Loucy (cell line): Measurements from ENCODE around the gene SLC22A23.

ENCODE experiments used
- H2AFZ ChIP-seq: fragments of 200-600 bp; sonication (generic); 2 replicates; pipeline ENCODE4 v1.6.0; 2016; ENCODE audit warnings: antibody characterized with exemption, mild to moderate bottlenecking, low read length, moderate library complexity
- H3F3A ChIP-seq: fragments of 200-600 bp; 2 replicates; pipeline ENCODE4 v1.6.0; 2016; ENCODE audit warnings: antibody characterized with exemption, low read depth, mild to moderate bottlenecking
- H3K27me3 ChIP-seq: fragments of 200-600 bp; sonication (generic); 2 replicates; pipeline ENCODE4 v1.6.1; 2014; ENCODE audit warnings: low read length, mild to moderate bottlenecking; ENCODE audit not compliant: insufficient read depth, poor library complexity, severe bottlenecking
- H3K36me3 ChIP-seq: fragments of 200-600 bp; sonication (generic); 2 replicates; pipeline ENCODE4 v1.6.1; 2016; ENCODE audit warnings: low read length; ENCODE audit not compliant: insufficient read depth
- H3K4me1 ChIP-seq: fragments of 200-600 bp; sonication (generic); 2 replicates; pipeline ENCODE4 v1.5.1; 2014; ENCODE audit warnings: low read length, mild to moderate bottlenecking; ENCODE audit not compliant: insufficient read depth, poor library complexity, severe bottlenecking
- H3K4me2 ChIP-seq: fragments of 200-600 bp; sonication (generic); 2 replicates; pipeline ENCODE4 v1.6.0; 2014; ENCODE audit warnings: antibody characterized with exemption, low read length, low read depth, mild to moderate bottlenecking; ENCODE audit not compliant: poor library complexity, severe bottlenecking
- H3K4me3 ChIP-seq: fragments of 200-600 bp; sonication (generic); 2 replicates; pipeline ENCODE4 v1.5.1; 2014; ENCODE audit warnings: low read length, mild to moderate bottlenecking, mixed read lengths; ENCODE audit not compliant: poor library complexity, severe bottlenecking
- H3K79me2 ChIP-seq: fragments of 200-600 bp; sonication (generic); 2 replicates; pipeline ENCODE4 v1.6.1; 2014; ENCODE audit warnings: low read length; ENCODE audit not compliant: insufficient read depth
- H3K9ac ChIP-seq: fragments of 200-600 bp; sonication (generic); 2 replicates; pipeline ENCODE4 v1.6.0; 2014; ENCODE audit warnings: mild to moderate bottlenecking, low read depth, low read length, moderate library complexity; ENCODE audit not compliant: poor library complexity, severe bottlenecking
- H3K9me2 ChIP-seq: fragments of 200-600 bp; sonication (generic); replicated peaks from 2 replicates; pipeline ENCODE4 v1.6.1; 2016; ENCODE audit warnings: low read depth, low read length, mixed read lengths
- H3K9me3 ChIP-seq: fragments of 200-600 bp; sonication (generic); 2 replicates; pipeline ENCODE4 v1.6.1; 2014; ENCODE audit warnings: mild to moderate bottlenecking, antibody characterized with exemption, low read length, low read depth; ENCODE audit not compliant: insufficient read depth
- H4K20me1 ChIP-seq: fragments of 200-600 bp; sonication (generic); 2 replicates; pipeline ENCODE4 v1.6.0; 2014; ENCODE audit warnings: antibody characterized with exemption, low read length, mild to moderate bottlenecking; ENCODE audit not compliant: insufficient read depth, poor library complexity, severe bottlenecking
- EZH2phosphoT487 ChIP-seq: fragments of 200-600 bp; IDR thresholded peaks from 2 replicates; pipeline ENCODE4 v1.6.1; 2018; ENCODE audit warnings: antibody characterized with exemption, mild to moderate bottlenecking, moderate library complexity, borderline replicate concordance
- TF ChIP-seq, protein P1 (sequence below): fragments of 200-600 bp; sonication (generic); conservative IDR thresholded peaks from 2 replicates; pipeline ENCODE4 v1.5.1; 2014; ENCODE audit warnings: mild to moderate bottlenecking, antibody characterized with exemption, low read length

The SLC22A23 gene

GRCh38 chr6:3271756-3272155 is 185.1 kb downstream of the SLC22A23 start:
- Histone ChIP-seq H4K20me1 (no peaks in the 10 kb centered on the region), H3K9me3 (no peaks in the 10 kb centered on the region), H3K36me3 (peaks cover 40% of the 10 kb centered on the region; the same call in 1 of the 2 replicates), H3K79me2 (peaks cover 21% of the 10 kb centered on the region; the same call in 1 of the 2 replicates), H3K4me1 (peaks cover 3% of the 10 kb centered on the region), H3K27me3 (no peaks in the 10 kb centered on the region), H3K9ac (no peak overlapping the region), H3K9me2 (no peaks in the 10 kb centered on the region), H3F3A (no peaks in the 10 kb centered on the region), H2AFZ (no peak overlapping the region), H3K4me3 (no peak overlapping the region), H3K4me2 (no peak overlapping the region)
- TF ChIP-seq EZH2phosphoT487, result no peak
- TF ChIP-seq, protein P1, sequence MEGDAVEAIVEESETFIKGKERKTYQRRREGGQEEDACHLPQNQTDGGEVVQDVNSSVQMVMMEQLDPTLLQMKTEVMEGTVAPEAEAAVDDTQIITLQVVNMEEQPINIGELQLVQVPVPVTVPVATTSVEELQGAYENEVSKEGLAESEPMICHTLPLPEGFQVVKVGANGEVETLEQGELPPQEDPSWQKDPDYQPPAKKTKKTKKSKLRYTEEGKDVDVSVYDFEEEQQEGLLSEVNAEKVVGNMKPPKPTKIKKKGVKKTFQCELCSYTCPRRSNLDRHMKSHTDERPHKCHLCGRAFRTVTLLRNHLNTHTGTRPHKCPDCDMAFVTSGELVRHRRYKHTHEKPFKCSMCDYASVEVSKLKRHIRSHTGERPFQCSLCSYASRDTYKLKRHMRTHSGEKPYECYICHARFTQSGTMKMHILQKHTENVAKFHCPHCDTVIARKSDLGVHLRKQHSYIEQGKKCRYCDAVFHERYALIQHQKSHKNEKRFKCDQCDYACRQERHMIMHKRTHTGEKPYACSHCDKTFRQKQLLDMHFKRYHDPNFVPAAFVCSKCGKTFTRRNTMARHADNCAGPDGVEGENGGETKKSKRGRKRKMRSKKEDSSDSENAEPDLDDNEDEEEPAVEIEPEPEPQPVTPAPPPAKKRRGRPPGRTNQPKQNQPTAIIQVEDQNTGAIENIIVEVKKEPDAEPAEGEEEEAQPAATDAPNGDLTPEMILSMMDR, result no peak

- no peak overlapping the region for H3K9ac ChIP-seq
- H4K20me1 ChIP-seq, result no peaks in the 10 kb centered on the region
- no peaks in the 10 kb centered on the region for H3K9me3 ChIP-seq
- H3K4me2 ChIP-seq, result no peak overlapping the region
- H3K36me3 ChIP-seq, result peaks cover 40% of the 10 kb centered on the region; the same call in 1 of the 2 replicates
- H2AFZ ChIP-seq, result no peak overlapping the region
- peaks cover 35% of the 10 kb centered on the region; the same call in 1 of the 2 replicates for H3K79me2 ChIP-seq
- no peak overlapping the region for H3K4me3 ChIP-seq
- H3K9me2 ChIP-seq, result no peaks in the 10 kb centered on the region
- TF ChIP-seq EZH2phosphoT487, result no peak
- TF ChIP-seq, protein P1, result no peak
- no peaks in the 10 kb centered on the region for H3F3A ChIP-seq
- peaks cover 3% of the 10 kb centered on the region for H3K4me1 ChIP-seq
- H3K27me3 ChIP-seq, result no peaks in the 10 kb centered on the region
Observed at GRCh38 chr6:3270258-3270657, 186.6 kb downstream of the SLC22A23 start.

DNA sequence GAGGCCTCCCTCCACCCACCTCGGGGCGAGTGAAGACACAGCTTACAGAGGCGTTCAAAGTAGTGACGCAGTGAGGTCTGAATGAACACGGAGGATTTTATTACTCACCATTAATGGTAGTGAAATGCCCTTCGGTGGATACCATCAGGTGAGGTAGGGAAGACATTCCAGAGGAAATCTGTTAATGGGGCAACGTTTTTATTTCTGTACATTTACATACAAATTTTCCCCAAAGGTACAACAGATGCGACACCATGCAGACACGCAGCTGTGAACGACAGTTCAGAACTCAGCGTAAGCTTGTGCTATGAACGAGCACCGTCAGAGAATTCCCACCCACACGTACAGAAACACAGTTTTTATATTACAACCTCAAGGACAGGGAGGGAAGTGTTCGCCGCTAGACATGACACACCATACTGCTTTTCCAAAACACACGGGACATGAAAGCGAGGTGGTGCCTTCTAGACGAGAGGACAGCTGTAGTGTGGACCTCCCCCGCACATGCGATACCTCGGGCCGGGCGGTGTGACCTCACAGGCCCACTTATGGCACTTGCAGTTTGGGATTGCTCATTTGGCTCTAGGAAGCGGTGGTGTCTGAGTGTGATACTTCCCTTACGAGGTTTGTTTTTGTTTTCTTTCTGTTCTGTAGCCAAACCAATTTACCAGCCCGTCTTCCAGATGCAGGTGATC is 187.4 kb downstream of the SLC22A23 start:
- Histone ChIP-seq H3K4me1 (peaks cover 4% of the 10 kb centered on the region), H3K36me3 (peaks cover 45% of the 10 kb centered on the region; the same call in 1 of the 2 replicates), H3K79me2 (peaks cover 43% of the 10 kb centered on the region; the same call in 1 of the 2 replicates), H4K20me1 (no peaks in the 10 kb centered on the region), H2AFZ (no peak overlapping the region), H3F3A (no peaks in the 10 kb centered on the region), H3K9me2 (no peaks in the 10 kb centered on the region), H3K4me3 (no peak overlapping the region), H3K4me2 (no peak overlapping the region), H3K9me3 (no peaks in the 10 kb centered on the region), H3K9ac (no peak overlapping the region), H3K27me3 (no peaks in the 10 kb centered on the region)
- TF ChIP-seq, protein P1, result no peak
- TF ChIP-seq EZH2phosphoT487, result no peak
